GM12864 (cell line): Measurements from ENCODE around the gene HSPB7.

Experiments
- DNase-seq: peaks from one replicate; pipeline ENCODE4 v3.0.0-alpha.2; 2011; ENCODE audit warnings: low read depth
- H3K4me3 ChIP-seq: 2 replicates; pipeline ENCODE4 v1.5.1; 2011; ENCODE audit warnings: mild to moderate bottlenecking, low read depth, low read length, control low read depth
- TF ChIP-seq, protein P1 (sequence below): IDR thresholded peaks from 2 replicates; pipeline ENCODE4 v1.5.1; 2011; ENCODE audit warnings: low read depth, mild to moderate bottlenecking, moderate library complexity, low read length, control low read depth, inconsistent platforms; ENCODE audit errors: missing control alignments

The HSPB7 gene

DNA sequence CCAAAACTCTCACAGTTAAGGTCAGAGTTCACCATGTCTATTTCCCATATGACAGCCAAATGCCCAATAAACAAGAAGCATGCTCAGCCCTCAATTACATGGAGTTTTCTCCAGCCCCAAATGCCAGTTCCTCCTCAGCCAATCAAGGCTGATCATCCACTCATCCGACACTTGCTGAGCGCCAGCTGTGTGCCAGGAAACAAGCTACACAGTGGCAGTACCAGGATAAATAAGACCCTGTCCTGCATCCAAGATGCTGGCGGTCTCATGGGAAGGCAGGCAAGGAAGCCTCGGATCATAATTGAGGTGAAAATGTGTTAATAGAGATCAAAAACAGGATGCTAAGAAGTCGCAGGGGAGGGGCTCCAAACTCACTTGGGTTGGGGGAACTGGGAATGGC, 49.7 kb downstream of the HSPB7 start:
- H3K4me3 ChIP-seq, result no peak overlapping the region
- no peak for DNase-seq
- TF ChIP-seq, protein P1, sequence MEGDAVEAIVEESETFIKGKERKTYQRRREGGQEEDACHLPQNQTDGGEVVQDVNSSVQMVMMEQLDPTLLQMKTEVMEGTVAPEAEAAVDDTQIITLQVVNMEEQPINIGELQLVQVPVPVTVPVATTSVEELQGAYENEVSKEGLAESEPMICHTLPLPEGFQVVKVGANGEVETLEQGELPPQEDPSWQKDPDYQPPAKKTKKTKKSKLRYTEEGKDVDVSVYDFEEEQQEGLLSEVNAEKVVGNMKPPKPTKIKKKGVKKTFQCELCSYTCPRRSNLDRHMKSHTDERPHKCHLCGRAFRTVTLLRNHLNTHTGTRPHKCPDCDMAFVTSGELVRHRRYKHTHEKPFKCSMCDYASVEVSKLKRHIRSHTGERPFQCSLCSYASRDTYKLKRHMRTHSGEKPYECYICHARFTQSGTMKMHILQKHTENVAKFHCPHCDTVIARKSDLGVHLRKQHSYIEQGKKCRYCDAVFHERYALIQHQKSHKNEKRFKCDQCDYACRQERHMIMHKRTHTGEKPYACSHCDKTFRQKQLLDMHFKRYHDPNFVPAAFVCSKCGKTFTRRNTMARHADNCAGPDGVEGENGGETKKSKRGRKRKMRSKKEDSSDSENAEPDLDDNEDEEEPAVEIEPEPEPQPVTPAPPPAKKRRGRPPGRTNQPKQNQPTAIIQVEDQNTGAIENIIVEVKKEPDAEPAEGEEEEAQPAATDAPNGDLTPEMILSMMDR, result no peak

- H3K4me3 ChIP-seq, result no peak overlapping the region
- TF ChIP-seq, protein P1, result no peak
- no peak for DNase-seq
Observed at GRCh38 chr1:15966956-15967344, 50.9 kb downstream of the HSPB7 start.

GRCh38 chr1:15966081-15966955, 51.5 kb downstream of the HSPB7 start:
- TF ChIP-seq, protein P1, result no peak
- peak overlapping the region; percentile 9; the same call in 1 of the 2 replicates for H3K4me3 ChIP-seq
- DNase-seq, result peak; percentile 78

- H3K4me3 ChIP-seq, result peak overlapping the region; percentile 9; the same call in 1 of the 2 replicates
- TF ChIP-seq, protein P1, result no peak
Observed at GRCh38 chr1:15965228-15965767, 52.5 kb downstream of the HSPB7 start.

More at GRCh38 chr1:15965228-15965767, 52.5 kb downstream of the HSPB7 start:
- DNase-seq, result no peak
